Lung (tissue), 12 donors: Measurements from ENCODE around the gene ZNF467. TPM values are rescaled to one million over a fixed set of nuclear protein-coding genes. Genes with fewer than 3 reads are reported as not detected.

Source experiments
- ATAC-seq: fragments of 200-7000 bp; cut with Tn5 transposase; one replicate; pipeline ENCODE4 v1.9.1; 2020; ENCODE audit warnings: moderate number of reproducible peaks; ENCODE audit not compliant: insufficient read depth, low FRiP score
- DNase-seq, 3 donors: peaks; one replicate each; pipeline ENCODE4 v3.0.0-alpha.2; 2013 to 2017
- H3K27ac ChIP-seq, 2 donors: one replicate each; pipeline ENCODE4 v1.5.1; 2013; ENCODE audit warnings: mild to moderate bottlenecking in 2 of 2, moderate library complexity in 2 of 2, control low read depth in 1 of 2, inconsistent platforms in 1 of 2, low read depth in 1 of 2, low read length in 1 of 2
- H3K27me3 ChIP-seq, 3 donors: one replicate each; pipeline ENCODE4 v1.5.1; 2013; ENCODE audit warnings: low read length in 2 of 3; ENCODE audit not compliant: control insufficient read depth in 3 of 3, insufficient read depth in 3 of 3
- H3K36me3 ChIP-seq, 4 donors: one replicate each; pipeline ENCODE4 v1.5.1; 2013; ENCODE audit warnings: low read length in 4 of 4, mild to moderate bottlenecking in 1 of 4, moderate library complexity in 1 of 4; ENCODE audit not compliant: control insufficient read depth in 4 of 4, insufficient read depth in 4 of 4
- H3K4me1 ChIP-seq, 5 donors: one replicate each; pipeline ENCODE4 v1.5.1; 2013; ENCODE audit warnings: low read length in 5 of 5, mild to moderate bottlenecking in 2 of 5, moderate library complexity in 1 of 5; ENCODE audit not compliant: control insufficient read depth in 5 of 5, insufficient read depth in 5 of 5
- H3K4me3 ChIP-seq: one replicate; pipeline ENCODE4 v1.5.1; 2013; ENCODE audit warnings: mild to moderate bottlenecking, control low read depth, moderate library complexity
- H3K9ac ChIP-seq, 2 donors: one replicate each; pipeline ENCODE4 v1.5.1; 2013; ENCODE audit warnings: low read length in 2 of 2, control low read depth in 1 of 2; ENCODE audit not compliant: insufficient read depth in 1 of 2
- H3K9me3 ChIP-seq, 4 donors: one replicate each; pipeline ENCODE4 v1.5.1; 2013; ENCODE audit warnings: low read length in 3 of 4, mild to moderate bottlenecking in 1 of 4, moderate library complexity in 1 of 4; ENCODE audit not compliant: control insufficient read depth in 4 of 4, insufficient read depth in 3 of 4
- CTCF ChIP-seq: IDR thresholded peaks from 2 replicates; pipeline ENCODE4 v1.5.1; 2012; ENCODE audit warnings: mild to moderate bottlenecking; ENCODE audit errors: control extremely low read depth, extremely low read depth
- WGBS, 2 donors: extraction: QIAGEN DNeasy Blood & Tissue Kit; methylation state at CpG; one replicate each; pipeline ENCODE4 v1.1.7; 2013; 5-methylcytosine and 5-hydroxymethylcytosine counted together
- polyA plus RNA-seq, 2 donors: library from polyadenylated mRNA; stranded (reverse); fragments of 200-250 nt; gene quantifications; one replicate each; pipeline ENCODE4 v1.2.1, GENCODE V29; 2013
- total RNA-seq, 2 donors: library from RNA; depleted of rRNA in 1 of 2; stranded (reverse); fragments of >200 nt in 1 of 2; gene quantifications; one replicate each; pipeline ENCODE4 v1.2.1, GENCODE V29; 2014 to 2021
- donor health status: control.
- donor health status: control.
- donor health status: Bipolar disorder and iron deficiency.
- donor health status: healthy.
- donor health status: DM: yes; HTN: yes; CAD: no.

ZNF467 gene
- total and polyA plus RNA-seq, 4 donors = 9.8 to 27.2 (median 14.9) TPM

- ATAC-seq (no peak), DNase-seq (no peak)
- Histone ChIP-seq H3K4me1 (peaks cover 0 to 8% (median 5%) of the 10 kb centered on the region in 5 donors), H3K36me3 (peaks cover 0 to 38% (median 11%) of the 10 kb centered on the region in 4 donors), H3K27me3 (peaks cover 0 to 22% (median 0%) of the 10 kb centered on the region in 3 donors), H3K4me3 (no peak overlapping the region), H3K9me3 (peaks cover 0 to 3% (median 0%) of the 10 kb centered on the region in 4 donors), H3K27ac (no peak overlapping the region), H3K9ac (no peak overlapping the region)
- 92 to 97% methylated on average over 7 of the region's 7 CpGs for WGBS, 2 donors
- no peak for TF ChIP-seq CTCF
Measured at GRCh38 chr7:149768931-149769330, 4.5 kb downstream of the ZNF467 start.

- Histone ChIP-seq H3K9me3 (peaks cover 0 to 3% (median 0%) of the 10 kb centered on the region in 4 donors), H3K27me3 (peaks cover 0 to 22% (median 0%) of the 10 kb centered on the region in 3 donors), H3K4me3 (no peak overlapping the region), H3K9ac (no peak overlapping the region), H3K36me3 (peaks cover 0 to 40% (median 11%) of the 10 kb centered on the region in 4 donors), H3K27ac (no peak overlapping the region), H3K4me1 (peaks cover 0 to 8% (median 5%) of the 10 kb centered on the region in 5 donors)
- TF ChIP-seq CTCF = no peak
- ATAC-seq (no peak), DNase-seq (no peak)
- WGBS, 2 donors = 93 to 97% methylated on average over 8 of the region's 8 CpGs
Measured at GRCh38 chr7:149767068-149767467, 6.3 kb downstream of the ZNF467 start.

DNA sequence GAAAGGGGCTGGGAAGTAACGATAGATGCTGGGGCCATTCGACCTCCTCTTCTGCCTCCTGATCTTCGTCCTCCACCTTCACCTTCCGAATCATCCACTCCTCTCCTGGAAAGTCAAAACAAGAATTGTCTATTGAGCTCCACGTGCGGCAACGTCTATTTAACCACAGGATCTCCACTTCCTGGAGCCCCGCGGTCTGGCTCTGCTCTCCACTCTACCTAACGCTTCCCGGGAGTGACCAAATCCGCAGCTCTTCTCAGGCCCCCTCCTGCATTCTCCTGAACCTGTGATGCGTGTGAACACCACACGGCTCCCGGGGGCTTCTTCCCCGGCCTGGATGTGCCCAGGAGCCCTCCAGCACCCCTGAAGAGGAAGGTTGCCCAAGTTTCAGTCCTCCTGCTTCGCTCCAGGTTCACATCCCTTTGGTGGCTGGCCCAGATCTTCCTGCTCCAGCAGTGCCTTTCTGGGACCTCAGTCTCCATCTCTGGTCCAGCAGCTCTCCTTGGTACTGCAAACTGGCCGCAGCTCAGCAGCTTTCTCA, 7.2 kb downstream of the ZNF467 start:
- H3K9me3 ChIP-seq = peaks cover 0 to 3% (median 0%) of the 10 kb centered on the region in 4 donors
- H3K9ac ChIP-seq = no peak overlapping the region
- no peak overlapping the region for H3K27ac ChIP-seq
- ATAC-seq (no peak), DNase-seq (no peak)
- TF ChIP-seq CTCF = no peak
- 87 to 89% methylated on average over 18 of the region's 18 CpGs for WGBS, 2 donors
- H3K4me3 ChIP-seq = no peak overlapping the region
- peaks cover 0 to 40% (median 11%) of the 10 kb centered on the region in 4 donors for H3K36me3 ChIP-seq
- H3K27me3 ChIP-seq = peaks cover 0 to 22% (median 0%) of the 10 kb centered on the region in 3 donors
- H3K4me1 ChIP-seq = peaks cover 0 to 6% (median 4%) of the 10 kb centered on the region in 5 donors
